ENCODE results near the gene MTHFS.

Gene MTHFS

GRCh38 chr15:79872358-79873017, 24.3 kb downstream of the MTHFS start:
- H3K27ac ChIP-seq (replicated peaks) = peak overlapping the region; percentile 81
- no peak overlapping the region for H3K4me3 ChIP-seq (replicated peaks; ENCODE audit: insufficient read depth, low read length)
- no peaks in the 10 kb centered on the region for H3K27me3 ChIP-seq (ENCODE audit: insufficient read depth, poor library complexity, severe bottlenecking)
- DNase-seq (ENCODE audit: low read depth in 1 of 2, low spot score in 1 of 2) = peak in 1 of 2 experiments; percentile 91
- TF ChIP-seq GABPA (IDR thresholded peaks at IDR 0.05; ENCODE audit: low read depth) = peak; percentile 71
- TF ChIP-seq SPI1 (IDR thresholded peaks at IDR 0.05; ENCODE audit: borderline replicate concordance, low read depth) = peak; percentile 33; the same call in 1 of the 2 replicates
- peak; percentile 59; the same call in 1 of the 2 replicates for TF ChIP-seq POLR2AphosphoS5 (IDR thresholded peaks at IDR 0.05; ENCODE audit: low read depth)
- TF ChIP-seq CTCF (IDR thresholded peaks at IDR 0.05; ENCODE audit: insufficient read depth, low read length) = no peak
- TF ChIP-seq REST (IDR thresholded peaks at IDR 0.05; ENCODE audit: insufficient replicate concordance, low read depth) = no peak

- no peak for DNase-seq (ENCODE audit: low read depth in 1 of 2, low spot score in 1 of 2)
- Histone ChIP-seq H3K27me3 (ENCODE audit: insufficient read depth, poor library complexity, severe bottlenecking) (no peaks in the 10 kb centered on the region), H3K27ac (replicated peaks) (no peak overlapping the region), H3K4me3 (replicated peaks; ENCODE audit: insufficient read depth, low read length) (no peak overlapping the region)
- TF ChIP-seq GABPA (IDR thresholded peaks at IDR 0.05; ENCODE audit: low read depth) (no peak), POLR2AphosphoS5 (IDR thresholded peaks at IDR 0.05; ENCODE audit: low read depth) (no peak), REST (IDR thresholded peaks at IDR 0.05; ENCODE audit: insufficient replicate concordance, low read depth) (no peak), CTCF (IDR thresholded peaks at IDR 0.05; ENCODE audit: insufficient read depth, low read length) (no peak)
These were observed 28.3 kb downstream of the MTHFS start for GRCh38 chr15:79868554-79868953.

GRCh38 chr15:79863886-79864285, 32.9 kb downstream of the MTHFS start:
- H3K4me3 ChIP-seq (replicated peaks; ENCODE audit: insufficient read depth, low read length) = no peak overlapping the region
- DNase-seq (ENCODE audit: low read depth in 1 of 2, low spot score in 1 of 2) = no peak
- H3K27me3 ChIP-seq (ENCODE audit: insufficient read depth, poor library complexity, severe bottlenecking) = no peaks in the 10 kb centered on the region
- TF ChIP-seq POLR2AphosphoS5 (IDR thresholded peaks at IDR 0.05; ENCODE audit: low read depth) (no peak), REST (IDR thresholded peaks at IDR 0.05; ENCODE audit: insufficient replicate concordance, low read depth) (no peak), CTCF (IDR thresholded peaks at IDR 0.05; ENCODE audit: insufficient read depth, low read length) (no peak), SPI1 (IDR thresholded peaks at IDR 0.05; ENCODE audit: borderline replicate concordance, low read depth) (no peak), GABPA (IDR thresholded peaks at IDR 0.05; ENCODE audit: low read depth) (no peak)
- H3K27ac ChIP-seq (replicated peaks) = no peak overlapping the region
